GM18508 (cell line): ENCODE results near the gene GRAPL.
"Not testable (repeated sequence)": the region's sequence is repeated elsewhere in the genome, so short reads cannot be mapped to it uniquely, and the experiment has no call there.

Experiments
- ATAC-seq: cut with Tn5 transposase; IDR thresholded peaks from one replicate; pipeline ENCODE4 v1.9.1; 2021; ENCODE audit warnings: moderate number of reproducible peaks; ENCODE audit not compliant: insufficient read depth, unreplicated experiment

Gene GRAPL

DNA sequence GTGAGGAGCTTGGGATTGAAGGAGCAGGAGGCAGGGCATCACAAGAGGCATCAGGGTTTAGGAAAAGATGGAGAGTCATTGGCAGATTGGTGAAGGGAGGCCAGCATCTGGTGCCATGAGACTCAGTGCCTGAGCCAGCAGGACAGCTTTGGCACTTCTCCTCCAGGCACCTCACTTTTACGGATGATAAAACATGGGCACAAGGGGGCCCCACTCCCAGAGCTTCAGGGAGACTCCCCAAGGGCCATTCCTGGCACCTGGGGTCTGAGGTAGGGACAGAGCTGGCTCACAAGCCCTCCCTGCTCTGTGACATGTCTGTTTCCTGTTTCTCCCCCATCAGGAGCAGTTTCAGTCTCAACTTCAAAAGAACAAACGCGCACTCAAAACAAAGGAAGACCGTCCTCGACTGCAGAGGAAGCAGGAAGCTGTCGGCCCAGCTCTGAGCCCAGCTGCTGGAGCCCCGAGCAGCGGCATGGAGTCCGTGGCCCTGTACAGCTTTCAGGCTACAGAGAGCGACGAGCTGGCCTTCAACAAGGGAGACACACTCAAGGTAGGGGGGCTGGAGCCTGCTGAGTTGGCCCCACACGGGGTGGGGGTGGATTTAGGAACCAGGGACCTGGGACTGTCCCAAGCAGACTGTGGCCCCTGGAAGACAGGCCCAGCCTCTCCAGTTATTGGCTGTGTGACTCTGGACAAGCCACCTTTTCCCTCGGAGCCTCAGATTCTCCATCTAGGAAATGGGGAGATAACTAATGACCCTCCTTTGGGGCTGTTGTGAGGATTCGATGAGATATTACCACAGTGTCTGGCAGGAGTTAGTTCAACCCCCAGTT is at the start of gene GRAPL:
TSS of gene GRAPL (plus strand) at position 442 of the 833 bp plus-strand sequence. CDS start at position 473, 31 bp downstream.
- not testable (repeated sequence) for ATAC-seq

GRCh38 chr17:19088804-19089685 is 38.3 kb upstream of the GRAPL start:
- ATAC-seq = not testable (repeated sequence)

DNA sequence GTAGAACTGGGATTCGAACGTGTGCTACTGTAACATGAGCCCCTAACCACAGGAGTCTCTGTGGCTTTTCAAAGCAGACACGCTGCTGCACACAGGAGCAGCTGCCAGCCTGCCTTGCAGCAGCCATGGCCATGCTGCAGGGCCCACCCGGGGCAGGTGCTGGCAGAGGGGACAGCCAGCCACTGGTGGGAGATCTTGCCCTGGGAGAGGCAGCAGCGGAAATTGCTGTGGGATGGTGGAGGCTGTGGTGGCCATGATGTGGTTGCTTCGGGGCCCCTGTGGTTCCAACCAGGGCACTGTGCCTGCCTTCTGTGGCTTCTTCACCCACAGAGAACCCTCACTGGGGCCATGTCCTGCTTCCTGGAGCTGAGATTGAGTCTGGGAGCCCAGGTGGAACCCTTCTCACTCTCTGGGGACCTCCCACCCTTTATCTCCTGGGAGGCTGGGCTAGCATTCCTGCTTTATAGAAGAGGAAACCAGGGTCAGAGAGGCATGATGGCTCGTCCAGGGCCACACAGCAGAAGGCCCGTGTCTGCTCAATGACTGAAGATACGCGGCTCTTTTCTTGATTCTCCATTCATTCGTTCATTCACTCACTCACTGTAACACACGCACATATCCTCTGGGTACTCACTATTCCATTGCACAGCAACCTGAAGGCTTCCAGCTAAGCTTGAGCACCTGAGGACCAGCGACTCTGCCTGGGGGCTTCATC is 37.2 kb upstream of the GRAPL start:
- not testable (repeated sequence) for ATAC-seq

DNA sequence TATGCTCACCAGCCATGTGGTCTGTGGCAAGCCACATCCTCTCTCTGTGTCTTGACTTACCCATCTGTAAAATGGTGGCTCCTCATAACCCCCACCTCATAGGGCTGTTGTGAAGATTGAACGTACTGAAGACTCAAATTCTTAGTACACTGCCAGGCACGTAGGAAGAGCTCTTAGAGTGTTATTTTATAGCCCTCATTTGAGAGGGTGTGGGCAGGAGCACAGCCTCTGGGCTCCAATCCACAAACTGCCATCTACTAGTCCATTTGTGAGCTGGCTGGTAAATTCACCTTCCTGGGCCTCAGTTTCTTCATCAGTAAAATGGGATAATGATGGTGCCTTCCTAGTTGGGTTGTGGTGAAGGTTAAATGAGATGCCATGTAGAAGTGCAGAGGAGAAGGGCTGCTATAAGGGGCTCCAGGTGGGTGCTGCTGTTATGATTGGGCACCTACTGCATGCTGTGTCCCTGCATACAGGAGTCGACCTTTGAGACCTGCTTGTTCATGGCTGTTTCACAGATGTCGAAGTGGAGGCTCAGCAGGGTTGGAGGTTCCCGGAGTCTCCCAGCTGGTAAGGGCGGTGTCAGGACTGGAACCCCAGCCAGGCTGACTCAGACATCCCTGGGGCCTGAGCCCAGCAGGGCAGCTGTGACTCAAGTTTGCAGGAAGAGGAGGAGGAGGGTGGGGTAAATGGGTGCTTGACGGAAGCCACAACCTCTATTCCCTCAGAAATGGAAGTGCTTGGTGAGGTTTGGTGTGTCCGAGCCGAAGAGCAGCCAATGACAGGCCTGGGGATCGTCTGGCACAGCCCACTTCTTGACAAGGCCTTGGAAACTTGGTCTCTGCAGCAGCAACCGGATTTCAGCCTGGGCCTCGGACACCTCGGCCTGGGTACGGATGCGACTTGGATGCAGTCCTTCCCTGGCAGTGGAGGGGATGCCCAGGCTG is 34.4 kb upstream of the GRAPL start:
- not testable (repeated sequence) for ATAC-seq

GRCh38 chr17:19093684-19094438 is 33.5 kb upstream of the GRAPL start:
- not testable (repeated sequence) for ATAC-seq

- ATAC-seq = not testable (repeated sequence)
These were observed 18.9 kb upstream of the GRAPL start for GRCh38 chr17:19108517-19108916.

DNA sequence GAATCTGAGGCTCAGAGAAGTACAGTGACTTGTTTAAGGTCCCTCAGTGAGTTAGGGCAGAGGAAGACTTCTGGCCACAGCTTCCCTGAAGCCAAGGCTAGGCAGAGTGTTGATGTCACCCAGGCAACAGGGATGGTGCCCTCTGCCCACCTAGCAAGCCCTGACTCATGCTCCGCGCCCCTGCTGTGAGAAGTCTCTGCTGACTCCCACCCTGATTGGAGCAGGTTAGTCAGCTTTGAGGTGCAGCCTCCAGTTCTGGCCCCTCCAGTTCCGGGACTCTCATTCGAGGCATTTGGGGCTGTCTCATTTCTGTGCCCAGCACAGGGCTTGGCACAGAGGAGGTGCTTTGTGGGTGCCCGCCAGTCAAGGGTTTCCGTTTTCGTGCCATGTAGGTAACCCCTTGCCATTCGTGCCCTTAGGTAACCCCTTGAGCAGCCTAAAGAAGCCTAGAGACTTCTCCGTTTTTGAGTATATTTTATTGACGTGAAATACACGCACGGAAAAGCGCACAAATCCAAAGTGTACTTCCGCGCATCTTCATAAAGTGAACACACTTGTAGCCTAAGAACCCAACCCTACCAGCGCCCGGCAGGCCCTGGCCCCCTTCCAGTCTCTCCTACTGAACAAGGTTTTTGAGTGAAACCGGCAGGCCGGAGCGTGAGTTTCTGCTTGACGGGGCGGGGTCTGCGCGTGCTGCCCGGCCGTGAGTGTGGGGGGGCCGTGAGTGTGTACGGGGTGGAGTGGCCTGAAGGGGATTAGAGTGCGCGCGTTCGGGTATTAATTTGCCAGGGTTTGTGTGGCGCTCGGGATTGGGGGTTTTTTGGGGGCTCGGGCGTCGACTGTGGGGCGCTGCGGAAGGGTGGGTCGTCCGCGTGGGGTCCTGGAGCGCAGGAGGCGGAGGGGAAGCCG is 16.9 kb upstream of the GRAPL start:
- ATAC-seq = peak; percentile 16

GRCh38 chr17:19111111-19111711 is 16.2 kb upstream of the GRAPL start:
- peak; percentile 42 for ATAC-seq

DNA sequence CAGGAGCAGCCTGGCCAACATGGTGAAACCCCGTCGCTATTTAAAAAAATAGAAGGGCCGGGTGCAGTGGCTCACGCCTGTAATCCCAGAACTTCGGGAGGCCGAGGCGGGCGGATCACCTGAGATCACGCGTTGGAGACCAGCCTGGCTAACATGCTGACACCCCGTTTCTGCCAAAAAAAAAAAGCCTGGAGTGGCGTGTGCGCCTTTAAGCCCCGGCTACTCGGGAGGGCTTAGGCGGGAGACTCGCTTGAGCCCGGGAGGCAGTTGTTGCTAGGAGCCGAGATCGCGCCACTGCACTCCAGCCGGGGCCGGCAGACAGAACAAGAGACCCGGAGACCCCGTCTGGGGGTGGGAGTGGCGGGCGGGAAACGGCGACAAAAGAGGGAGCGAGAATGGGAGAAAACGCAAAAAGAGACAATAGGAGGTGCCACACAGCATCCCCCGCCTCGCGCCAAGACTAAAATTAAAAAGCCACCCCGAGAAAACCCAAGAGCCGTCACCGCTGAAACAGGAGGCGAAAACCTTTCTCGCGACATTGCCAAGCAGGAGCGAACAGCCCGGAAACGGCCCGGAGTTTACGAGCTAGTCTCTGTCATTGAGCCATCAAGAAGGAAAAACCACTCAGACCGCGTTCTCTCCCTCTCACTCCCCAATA is 15.5 kb upstream of the GRAPL start:
- not testable (repeated sequence) for ATAC-seq

DNA sequence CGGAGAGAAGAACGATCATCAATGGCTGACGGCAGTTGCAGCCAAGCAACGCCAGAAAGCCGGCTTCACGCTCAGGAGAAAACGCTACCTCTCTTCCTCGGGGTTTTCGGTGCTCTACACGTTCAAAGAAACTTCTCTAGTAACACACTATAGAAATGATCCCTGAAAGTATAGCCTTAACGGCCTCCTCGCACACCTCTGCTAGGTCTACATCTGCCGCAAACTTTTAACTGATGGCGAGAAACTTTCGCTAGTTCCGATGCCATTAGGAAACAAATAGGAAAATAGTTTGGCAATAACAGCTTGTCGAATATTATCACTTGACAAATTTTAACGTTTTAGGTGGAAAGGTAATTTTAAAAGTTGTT is 14.9 kb upstream of the GRAPL start:
- not testable (repeated sequence) for ATAC-seq

GRCh38 chr17:19118695-19119094 is 8.7 kb upstream of the GRAPL start:
- ATAC-seq = not testable (repeated sequence)

GRCh38 chr17:19125289-19125688 is 2.1 kb upstream of the GRAPL start:
- not testable (repeated sequence) for ATAC-seq

- ATAC-seq = not testable (repeated sequence)
These were observed 2.1 kb downstream of the GRAPL start for GRCh38 chr17:19129500-19129899.

- ATAC-seq = not testable (repeated sequence)
These were observed 3.7 kb downstream of the GRAPL start for GRCh38 chr17:19131108-19131507.

DNA sequence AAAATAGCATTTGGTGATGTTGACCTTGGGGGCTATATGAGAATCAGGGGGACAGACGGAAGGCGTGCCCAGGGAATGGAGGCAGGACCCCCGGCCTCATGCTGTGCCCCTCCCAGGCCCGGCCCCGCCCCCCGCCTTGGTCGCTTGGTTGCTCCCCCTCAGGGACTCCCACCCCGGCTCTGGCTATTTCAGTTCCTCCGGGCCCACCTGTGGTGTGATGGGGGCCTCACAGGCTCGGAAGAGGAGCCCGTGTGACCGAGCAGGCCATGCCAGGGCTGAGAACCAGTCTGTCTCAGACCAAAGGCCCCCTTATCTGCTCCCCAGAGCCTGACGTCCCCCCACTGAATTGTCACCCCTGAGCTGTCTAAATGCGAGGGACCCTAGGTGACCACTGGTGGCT is 4.4 kb downstream of the GRAPL start:
- not testable (repeated sequence) for ATAC-seq

GRCh38 chr17:19133793-19134192 is 6.4 kb downstream of the GRAPL start:
- not testable (repeated sequence) for ATAC-seq

- not testable (repeated sequence) for ATAC-seq
These were observed 8.0 kb downstream of the GRAPL start for GRCh38 chr17:19135391-19135790.
